ENCODE results near the gene GTF2A1L. TPM values are rescaled to one million over a fixed set of nuclear protein-coding genes. Genes with fewer than 3 reads are reported as not detected.

The GTF2A1L gene
- total and polyA plus RNA-seq, 2 experiments from 2014 or later = 0.52 to 4.1 TPM

DNA sequence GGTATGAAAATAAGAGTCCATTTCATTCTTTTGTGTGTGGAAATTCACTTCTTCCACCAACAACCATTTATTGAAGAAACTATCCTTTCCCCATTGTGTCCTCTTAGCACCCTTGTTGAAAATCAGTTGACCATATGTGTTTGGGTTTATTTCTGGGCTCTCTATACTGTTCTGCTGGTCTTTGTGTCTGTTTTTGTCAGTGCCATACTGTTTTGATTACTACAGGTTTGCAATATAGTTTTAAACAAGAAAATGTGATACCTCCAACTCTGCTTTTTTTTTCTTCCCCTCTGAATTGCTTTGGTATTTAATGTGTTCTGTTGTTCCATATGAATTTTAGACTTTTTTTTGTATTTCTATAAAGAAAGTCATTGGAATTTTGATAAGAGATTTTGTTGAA lies 8.4 kb downstream of the GTF2A1L start:
- no peaks in the 10 kb centered on the region for H3K36me3 ChIP-seq (replicated peaks; ENCODE audit: insufficient read depth, low read depth)
- H3K4me1 ChIP-seq (ENCODE audit: insufficient read depth) = no peaks in the 10 kb centered on the region
- H4K20me1 ChIP-seq (ENCODE audit: insufficient read depth, poor library complexity, severe bottlenecking) = no peaks in the 10 kb centered on the region
- TF ChIP-seq CTCF (IDR thresholded peaks at IDR 0.05; ENCODE audit: poor library complexity) = no peak
- TF ChIP-seq EZH2 (IDR thresholded peaks at IDR 0.05; ENCODE audit: borderline replicate concordance) = no peak
- no peak for TF ChIP-seq EZH2phosphoT487 (IDR thresholded peaks at IDR 0.05; ENCODE audit: low read depth, severe bottlenecking, unreplicated experiment)
- no peak overlapping the region for H3K27ac ChIP-seq
- DNase-seq (ENCODE audit: low spot score) = no peak
- H3K27me3 ChIP-seq = no peaks in the 10 kb centered on the region
- no peaks in the 10 kb centered on the region for H3K9me3 ChIP-seq (ENCODE audit: low read depth)
- H2AFZ ChIP-seq = no peak overlapping the region
- H3K79me2 ChIP-seq = no peaks in the 10 kb centered on the region
- H3K4me3 ChIP-seq = no peak overlapping the region
- no peak overlapping the region for H3K4me2 ChIP-seq
- no peaks in the 10 kb centered on the region for H3K9me2 ChIP-seq (replicated peaks; ENCODE audit: insufficient read depth)

- H3K27me3 ChIP-seq = no peaks in the 10 kb centered on the region
- DNase-seq (ENCODE audit: low spot score) = no peak
- H3K79me2 ChIP-seq = no peaks in the 10 kb centered on the region
- H3K9me2 ChIP-seq (replicated peaks; ENCODE audit: insufficient read depth) = no peaks in the 10 kb centered on the region
- no peaks in the 10 kb centered on the region for H3K9me3 ChIP-seq (ENCODE audit: low read depth)
- no peaks in the 10 kb centered on the region for H3K36me3 ChIP-seq (replicated peaks; ENCODE audit: insufficient read depth, low read depth)
- H3K4me1 ChIP-seq (ENCODE audit: insufficient read depth) = no peaks in the 10 kb centered on the region
- TF ChIP-seq CTCF (IDR thresholded peaks at IDR 0.05; ENCODE audit: poor library complexity) (no peak), EZH2 (IDR thresholded peaks at IDR 0.05; ENCODE audit: borderline replicate concordance) (no peak), EZH2phosphoT487 (IDR thresholded peaks at IDR 0.05; ENCODE audit: low read depth, severe bottlenecking, unreplicated experiment) (no peak)
- no peak overlapping the region for H3K27ac ChIP-seq
- H3K4me2 ChIP-seq = no peak overlapping the region
- no peaks in the 10 kb centered on the region for H4K20me1 ChIP-seq (ENCODE audit: insufficient read depth, poor library complexity, severe bottlenecking)
- 26% methylated on average over 5 of the region's 5 CpGs for WGBS (ENCODE audit: low lambda C conversion rate, missing lambda C conversion rate)
- H2AFZ ChIP-seq = no peak overlapping the region
- H3K4me3 ChIP-seq = no peak overlapping the region
Measured at GRCh38 chr2:48633143-48633542, 15.5 kb downstream of the GTF2A1L start.

DNA sequence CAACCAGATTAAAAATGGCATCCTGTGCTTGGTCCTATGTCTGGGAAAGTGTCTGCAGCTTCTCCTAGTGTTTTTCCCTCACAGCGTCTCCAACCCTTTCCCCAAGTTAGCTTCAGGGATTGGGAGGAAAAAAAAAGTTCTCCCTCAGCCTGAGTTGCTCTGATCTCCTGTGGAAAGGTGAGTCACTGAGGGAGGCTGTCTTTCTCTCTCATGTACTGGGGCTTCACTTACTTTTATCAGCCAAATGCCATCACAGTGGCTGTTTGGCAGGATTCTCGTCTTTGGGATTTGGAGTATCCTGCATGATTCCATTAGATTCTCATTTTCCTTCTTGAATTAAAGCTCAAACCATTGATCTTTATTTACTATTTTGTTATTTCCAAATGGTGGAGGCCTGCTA lies 18.1 kb downstream of the GTF2A1L start:
- Histone ChIP-seq H2AFZ (no peak overlapping the region), H3K4me1 (ENCODE audit: insufficient read depth) (no peaks in the 10 kb centered on the region), H3K79me2 (no peaks in the 10 kb centered on the region), H3K9me2 (replicated peaks; ENCODE audit: insufficient read depth) (no peaks in the 10 kb centered on the region), H4K20me1 (ENCODE audit: insufficient read depth, poor library complexity, severe bottlenecking) (no peaks in the 10 kb centered on the region), H3K27ac (no peak overlapping the region), H3K36me3 (replicated peaks; ENCODE audit: insufficient read depth, low read depth) (no peaks in the 10 kb centered on the region), H3K27me3 (no peaks in the 10 kb centered on the region), H3K4me3 (no peak overlapping the region), H3K4me2 (no peak overlapping the region), H3K9me3 (ENCODE audit: low read depth) (no peaks in the 10 kb centered on the region)
- 79% methylated on average over 2 of the region's 2 CpGs for WGBS (ENCODE audit: low lambda C conversion rate, missing lambda C conversion rate)
- no peak for TF ChIP-seq CTCF (IDR thresholded peaks at IDR 0.05; ENCODE audit: poor library complexity)
- TF ChIP-seq EZH2 (IDR thresholded peaks at IDR 0.05; ENCODE audit: borderline replicate concordance) = no peak
- TF ChIP-seq EZH2phosphoT487 (IDR thresholded peaks at IDR 0.05; ENCODE audit: low read depth, severe bottlenecking, unreplicated experiment) = no peak
- no peak for DNase-seq (ENCODE audit: low spot score)

- no peak for DNase-seq (ENCODE audit: low spot score)
- WGBS (ENCODE audit: low lambda C conversion rate, missing lambda C conversion rate) = 40% methylated on average over 1 of the region's 1 CpG
- H3K4me2 ChIP-seq = no peak overlapping the region
- H3K9me3 ChIP-seq (ENCODE audit: low read depth) = no peaks in the 10 kb centered on the region
- no peaks in the 10 kb centered on the region for H3K9me2 ChIP-seq (replicated peaks; ENCODE audit: insufficient read depth)
- no peaks in the 10 kb centered on the region for H3K4me1 ChIP-seq (ENCODE audit: insufficient read depth)
- H3K27ac ChIP-seq = no peak overlapping the region
- no peaks in the 10 kb centered on the region for H3K27me3 ChIP-seq
- TF ChIP-seq EZH2phosphoT487 (IDR thresholded peaks at IDR 0.05; ENCODE audit: low read depth, severe bottlenecking, unreplicated experiment) (no peak), EZH2 (IDR thresholded peaks at IDR 0.05; ENCODE audit: borderline replicate concordance) (no peak), CTCF (IDR thresholded peaks at IDR 0.05; ENCODE audit: poor library complexity) (no peak)
- H4K20me1 ChIP-seq (ENCODE audit: insufficient read depth, poor library complexity, severe bottlenecking) = no peaks in the 10 kb centered on the region
- H3K4me3 ChIP-seq = no peak overlapping the region
- H3K36me3 ChIP-seq (replicated peaks; ENCODE audit: insufficient read depth, low read depth) = no peaks in the 10 kb centered on the region
- no peak overlapping the region for H2AFZ ChIP-seq
- H3K79me2 ChIP-seq = no peaks in the 10 kb centered on the region
Measured at GRCh38 chr2:48638261-48638660, 20.6 kb downstream of the GTF2A1L start.
